ENCODE results near the gene JAGN1. TPM values are rescaled to one million over a fixed set of nuclear protein-coding genes. Genes with fewer than 3 reads are reported as not detected.

JAGN1 gene
- total RNA-seq, 1 experiment from 2014 or later = 34.1 TPM

GRCh38 chr3:9911863-9912262, 21.5 kb downstream of the JAGN1 start:
- POLR2A ChIA-PET (ENCODE audit: unreplicated experiment) = interaction anchor here (0.8 kb wide), 1 partner anchor 14 kb away, joined by 5 read pairs; no protein-coding TSS in a partner anchor
- CTCF ChIA-PET = interaction anchor here (0.6 to 1.2 kb wide), 4 partner anchors 9 to 411 kb away, joined by 3 to 9 read pairs (median 4); no protein-coding TSS in a partner anchor

GRCh38 chr3:9912294-9912935, 22.0 kb downstream of the JAGN1 start:
- H3K4me3 ChIP-seq (ENCODE audit: low read length) = no peak overlapping the region
- H3F3A ChIP-seq (ENCODE audit: low read length, unreplicated experiment) = no peaks in the 10 kb centered on the region
- ChIA-PET CTCF (interaction anchor here (0.6 to 1.2 kb wide), 4 partner anchors 9 to 412 kb away, joined by 3 to 9 read pairs (median 4); no protein-coding TSS in a partner anchor), POLR2A (ENCODE audit: unreplicated experiment) (interaction anchor here (0.5 to 0.8 kb wide), 2 partner anchors 15 to 94 kb away, joined by 3 to 5 read pairs; no protein-coding TSS in a partner anchor)
- peak overlapping the region; percentile 53 for H3K27ac ChIP-seq (ENCODE audit: low read length)
- peak overlapping the region; percentile 33 for H3K4me2 ChIP-seq (ENCODE audit: low read length)
- ATAC-seq (peak; percentile 10), DNase-seq (peak; percentile 94)
- peaks cover 13% of the 10 kb centered on the region for H3K79me2 ChIP-seq (ENCODE audit: low read length)
- intact Hi-C loops (cut with micrococcal nuclease) = loop anchor here (1.0 kb wide), 1 partner anchor 14 kb away; no protein-coding TSS in a partner anchor
- no peaks in the 10 kb centered on the region for H3K9me2 ChIP-seq (replicated peaks; ENCODE audit: low read length)
- BruUV-seq (replicated peaks) = no TSS peak
- H3K36me3 ChIP-seq (ENCODE audit: low read depth, low read length) = no peaks in the 10 kb centered on the region
- H3K9ac ChIP-seq (ENCODE audit: low read length) = no peak overlapping the region
- no peaks in the 10 kb centered on the region for H3K9me3 ChIP-seq (ENCODE audit: low read length)
- H2AFZ ChIP-seq (ENCODE audit: low read length) = no peak overlapping the region
- TF ChIP-seq EZH2 (IDR thresholded peaks at IDR 0.05; ENCODE audit: low read length, unreplicated experiment) (no peak), CTCF (conservative IDR thresholded peaks at IDR 0.05; ENCODE audit: low read depth, low read length) (no peak), EZH2phosphoT487 (IDR thresholded peaks at IDR 0.05; ENCODE audit: borderline replicate concordance, low read length) (no peak)
- H3K27me3 ChIP-seq (ENCODE audit: low read length) = no peaks in the 10 kb centered on the region
- no peaks in the 10 kb centered on the region for H4K20me1 ChIP-seq (ENCODE audit: low read length)
- H3K4me1 ChIP-seq (ENCODE audit: insufficient read depth, low read length) = peaks cover 53% of the 10 kb centered on the region

More at GRCh38 chr3:9911863-9912262, 21.5 kb downstream of the JAGN1 start:
- Histone ChIP-seq H3F3A (ENCODE audit: low read length, unreplicated experiment) (no peaks in the 10 kb centered on the region), H3K9ac (ENCODE audit: low read length) (no peak overlapping the region), H3K4me3 (ENCODE audit: low read length) (no peak overlapping the region), H4K20me1 (ENCODE audit: low read length) (no peaks in the 10 kb centered on the region), H3K9me3 (ENCODE audit: low read length) (no peaks in the 10 kb centered on the region), H3K27ac (ENCODE audit: low read length) (no peak overlapping the region), H3K4me2 (ENCODE audit: low read length) (peak overlapping the region; percentile 29; the same call in 1 of the 2 replicates), H3K36me3 (ENCODE audit: low read depth, low read length) (no peaks in the 10 kb centered on the region), H3K4me1 (ENCODE audit: insufficient read depth, low read length) (peaks cover 49% of the 10 kb centered on the region), H3K79me2 (ENCODE audit: low read length) (peaks cover 9% of the 10 kb centered on the region), H2AFZ (ENCODE audit: low read length) (no peak overlapping the region), H3K27me3 (ENCODE audit: low read length) (no peaks in the 10 kb centered on the region), H3K9me2 (replicated peaks; ENCODE audit: low read length) (no peaks in the 10 kb centered on the region)
- intact Hi-C loops (cut with micrococcal nuclease) = loop anchor here (1.0 kb wide), 1 partner anchor 14 kb away; no protein-coding TSS in a partner anchor
- TF ChIP-seq EZH2phosphoT487 (IDR thresholded peaks at IDR 0.05; ENCODE audit: borderline replicate concordance, low read length) (no peak), EZH2 (IDR thresholded peaks at IDR 0.05; ENCODE audit: low read length, unreplicated experiment) (no peak), CTCF (conservative IDR thresholded peaks at IDR 0.05; ENCODE audit: low read depth, low read length) (no peak)
- no peak for DNase-seq
- BruUV-seq (replicated peaks) = no TSS peak
- no peak for ATAC-seq

- Histone ChIP-seq H3K4me3 (ENCODE audit: low read length) (no peak overlapping the region), H3K9ac (ENCODE audit: low read length) (no peak overlapping the region), H4K20me1 (ENCODE audit: low read length) (no peaks in the 10 kb centered on the region), H3K9me3 (ENCODE audit: low read length) (no peaks in the 10 kb centered on the region), H3K79me2 (ENCODE audit: low read length) (peaks cover 25% of the 10 kb centered on the region), H3K4me1 (ENCODE audit: insufficient read depth, low read length) (peaks cover 65% of the 10 kb centered on the region), H3K4me2 (ENCODE audit: low read length) (peak overlapping the region; percentile 90), H3K27ac (ENCODE audit: low read length) (peak overlapping the region; percentile 99), H3K9me2 (replicated peaks; ENCODE audit: low read length) (no peaks in the 10 kb centered on the region), H3K27me3 (ENCODE audit: low read length) (no peaks in the 10 kb centered on the region), H2AFZ (ENCODE audit: low read length) (no peak overlapping the region), H3F3A (ENCODE audit: low read length, unreplicated experiment) (no peaks in the 10 kb centered on the region), H3K36me3 (ENCODE audit: low read depth, low read length) (no peaks in the 10 kb centered on the region)
- TF ChIP-seq EZH2phosphoT487 (IDR thresholded peaks at IDR 0.05; ENCODE audit: borderline replicate concordance, low read length) (no peak), CTCF (conservative IDR thresholded peaks at IDR 0.05; ENCODE audit: low read depth, low read length) (no peak), EZH2 (IDR thresholded peaks at IDR 0.05; ENCODE audit: low read length, unreplicated experiment) (no peak)
- DNase-seq (peak; percentile 35), ATAC-seq (no peak)
- BruUV-seq (replicated peaks) = no TSS peak
- ChIA-PET CTCF (interaction anchor here (0.6 kb wide), 1 partner anchor 131 kb away, joined by 5 read pairs; no protein-coding TSS in a partner anchor), POLR2A (ENCODE audit: unreplicated experiment) (interaction anchor here (0.6 to 1.0 kb wide), 2 partner anchors 20 to 29 kb away, joined by 3 to 28 read pairs; no protein-coding TSS in a partner anchor)
- intact Hi-C loops (cut with micrococcal nuclease) = no loop called here
These were observed 23.2 kb downstream of the JAGN1 start for GRCh38 chr3:9913601-9914000.

Measured in PC-3 (cell line).